ENCODE measurements around the gene L1CAM.
"Not testable (repeated sequence)": the region's sequence is repeated elsewhere in the genome, so short reads cannot be mapped to it uniquely, and the experiment has no call there.

The L1CAM gene

DNA sequence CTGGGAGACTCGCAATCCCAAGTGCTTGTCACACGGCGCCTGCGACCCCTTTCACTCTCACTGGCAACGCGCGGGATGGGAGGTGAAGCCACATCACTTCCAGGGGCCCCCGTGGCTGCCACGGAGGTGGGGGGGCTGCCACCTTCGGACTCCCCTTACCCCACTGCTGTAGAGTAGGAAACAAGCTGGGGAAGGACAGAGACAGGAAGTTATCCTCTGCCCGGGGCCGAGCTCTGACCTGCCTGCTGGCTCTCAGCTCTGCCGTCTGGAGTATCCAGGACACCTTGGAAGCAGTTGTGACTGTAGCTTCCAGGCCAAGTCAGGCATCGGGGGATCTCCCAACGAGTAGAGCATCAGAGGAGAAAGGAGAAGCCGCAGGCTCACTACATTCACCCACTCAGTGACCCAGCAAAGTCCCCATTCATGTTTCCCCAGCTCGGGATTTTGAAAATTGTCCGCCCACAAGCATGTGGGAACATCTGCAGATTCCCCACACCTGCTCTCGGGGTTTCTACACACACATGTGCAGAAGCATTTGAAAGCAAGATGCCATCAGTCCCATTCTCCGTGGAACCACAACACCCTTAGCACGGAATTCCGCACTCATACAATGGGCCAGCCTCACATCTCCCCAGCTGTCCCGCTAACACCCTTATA lies 66.5 kb downstream of the L1CAM start:
- TF ChIP-seq, protein P1, sequence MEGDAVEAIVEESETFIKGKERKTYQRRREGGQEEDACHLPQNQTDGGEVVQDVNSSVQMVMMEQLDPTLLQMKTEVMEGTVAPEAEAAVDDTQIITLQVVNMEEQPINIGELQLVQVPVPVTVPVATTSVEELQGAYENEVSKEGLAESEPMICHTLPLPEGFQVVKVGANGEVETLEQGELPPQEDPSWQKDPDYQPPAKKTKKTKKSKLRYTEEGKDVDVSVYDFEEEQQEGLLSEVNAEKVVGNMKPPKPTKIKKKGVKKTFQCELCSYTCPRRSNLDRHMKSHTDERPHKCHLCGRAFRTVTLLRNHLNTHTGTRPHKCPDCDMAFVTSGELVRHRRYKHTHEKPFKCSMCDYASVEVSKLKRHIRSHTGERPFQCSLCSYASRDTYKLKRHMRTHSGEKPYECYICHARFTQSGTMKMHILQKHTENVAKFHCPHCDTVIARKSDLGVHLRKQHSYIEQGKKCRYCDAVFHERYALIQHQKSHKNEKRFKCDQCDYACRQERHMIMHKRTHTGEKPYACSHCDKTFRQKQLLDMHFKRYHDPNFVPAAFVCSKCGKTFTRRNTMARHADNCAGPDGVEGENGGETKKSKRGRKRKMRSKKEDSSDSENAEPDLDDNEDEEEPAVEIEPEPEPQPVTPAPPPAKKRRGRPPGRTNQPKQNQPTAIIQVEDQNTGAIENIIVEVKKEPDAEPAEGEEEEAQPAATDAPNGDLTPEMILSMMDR (IDR thresholded peaks at IDR 0.05; ENCODE audit: low read depth, low read length): no peak
- no peak for DNase-seq (ENCODE audit: extremely low read depth, low read depth)

DNA sequence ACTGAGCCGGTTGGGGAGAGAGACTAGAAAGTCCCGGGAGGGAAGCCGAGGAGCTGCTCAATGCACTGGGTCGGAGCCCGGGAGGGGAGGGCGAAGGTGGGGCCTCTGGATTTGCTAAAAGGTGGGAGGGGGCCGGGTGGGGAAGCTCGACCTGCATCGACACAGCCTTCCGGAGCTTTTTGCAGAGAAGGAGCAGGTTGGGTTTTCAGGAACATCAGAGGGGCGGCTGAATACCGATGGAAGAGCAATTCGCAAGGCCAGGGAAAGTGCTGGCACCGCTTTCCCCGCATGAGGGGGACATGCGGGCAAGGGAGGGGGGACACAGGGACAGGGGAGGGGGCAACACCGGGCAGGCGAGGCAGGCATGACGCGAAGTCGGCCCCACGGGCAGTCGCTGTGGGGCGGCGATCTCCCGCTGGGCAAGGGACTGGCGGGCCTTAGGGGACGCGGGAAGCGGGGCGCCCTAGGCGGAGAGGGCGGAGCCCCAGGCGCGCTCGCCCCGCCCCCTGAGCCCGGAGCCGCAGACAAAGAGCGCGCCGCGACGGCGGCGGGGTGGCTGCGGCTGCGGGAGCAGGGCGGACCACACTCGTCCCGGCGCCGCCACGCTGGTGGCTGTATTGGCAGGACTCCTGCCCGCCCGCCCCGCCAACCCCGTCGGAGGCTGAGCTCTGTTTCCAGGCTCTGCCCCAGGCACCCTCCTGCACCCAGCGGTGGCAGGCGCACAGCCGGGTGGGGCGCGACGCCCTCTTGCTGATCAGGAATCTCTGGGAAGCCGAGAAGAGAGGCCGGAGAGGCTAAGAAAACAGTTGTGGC lies 67.2 kb downstream of the L1CAM start:
- no peak for DNase-seq (ENCODE audit: extremely low read depth, low read depth)
- TF ChIP-seq, protein P1 (IDR thresholded peaks at IDR 0.05; ENCODE audit: low read depth, low read length): no peak

DNA sequence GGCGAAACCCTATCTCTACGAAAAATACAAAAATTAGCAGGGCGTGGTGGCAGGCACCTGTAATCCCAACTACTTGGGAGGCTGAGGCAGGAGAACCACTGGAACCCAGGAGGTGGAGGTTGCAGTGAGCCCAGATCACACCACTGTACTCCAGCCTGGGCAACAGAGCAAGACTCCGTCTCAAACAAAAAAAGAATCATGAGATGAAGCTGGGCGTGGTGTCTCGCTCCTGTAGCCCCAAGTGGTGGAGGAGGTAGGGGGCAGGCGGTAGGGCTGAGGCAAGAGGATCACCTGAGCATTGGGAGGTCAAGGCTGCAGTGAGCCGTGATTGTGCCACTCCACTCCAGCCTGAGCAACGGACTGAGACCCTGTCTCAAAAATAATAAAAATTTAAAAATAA lies 67.9 kb downstream of the L1CAM start:
- DNase-seq (ENCODE audit: extremely low read depth, low read depth): not testable (repeated sequence)

DNA sequence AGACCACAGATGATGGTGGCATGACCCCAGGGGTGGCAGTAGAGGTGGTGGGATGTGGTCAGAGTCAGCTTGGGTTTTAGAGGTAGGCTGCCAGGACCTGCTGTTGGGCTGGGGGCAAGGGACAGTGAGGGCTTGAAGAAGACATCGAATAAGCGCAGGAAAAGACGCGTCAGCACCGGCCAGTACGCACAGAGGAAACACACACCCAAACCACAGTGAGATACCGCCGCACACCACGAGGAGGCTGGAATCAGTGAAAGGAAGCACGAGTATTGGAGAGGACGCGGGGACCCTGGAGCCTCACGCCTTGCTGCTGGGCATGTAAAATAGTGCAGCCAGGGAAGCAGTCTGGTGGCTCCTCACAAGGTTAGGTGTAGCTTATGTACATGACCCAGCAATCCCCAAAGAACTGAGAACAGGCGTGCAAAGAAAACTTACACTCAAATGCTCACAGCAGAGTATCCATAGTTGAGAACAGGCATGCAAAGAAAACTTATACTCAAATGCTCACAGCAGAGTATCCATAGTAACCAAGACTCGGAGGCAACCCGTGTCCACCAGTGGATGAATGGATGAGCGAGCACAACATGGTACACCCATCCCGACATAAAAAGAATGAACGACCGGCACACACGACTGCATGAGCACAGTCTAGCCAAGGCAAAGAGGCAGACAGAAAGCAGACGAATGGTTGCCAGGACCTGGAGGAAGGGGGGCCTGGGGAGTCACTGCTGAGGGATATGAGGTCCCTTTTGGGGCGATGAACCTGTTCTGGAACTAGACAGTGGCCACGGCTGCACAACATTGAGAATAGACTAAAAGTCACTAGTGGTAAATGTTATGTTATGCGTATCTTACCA lies 68.9 kb downstream of the L1CAM start:
- TF ChIP-seq, protein P1 (IDR thresholded peaks at IDR 0.05; ENCODE audit: low read depth, low read length): no peak
- no peak for DNase-seq (ENCODE audit: extremely low read depth, low read depth)

DNA sequence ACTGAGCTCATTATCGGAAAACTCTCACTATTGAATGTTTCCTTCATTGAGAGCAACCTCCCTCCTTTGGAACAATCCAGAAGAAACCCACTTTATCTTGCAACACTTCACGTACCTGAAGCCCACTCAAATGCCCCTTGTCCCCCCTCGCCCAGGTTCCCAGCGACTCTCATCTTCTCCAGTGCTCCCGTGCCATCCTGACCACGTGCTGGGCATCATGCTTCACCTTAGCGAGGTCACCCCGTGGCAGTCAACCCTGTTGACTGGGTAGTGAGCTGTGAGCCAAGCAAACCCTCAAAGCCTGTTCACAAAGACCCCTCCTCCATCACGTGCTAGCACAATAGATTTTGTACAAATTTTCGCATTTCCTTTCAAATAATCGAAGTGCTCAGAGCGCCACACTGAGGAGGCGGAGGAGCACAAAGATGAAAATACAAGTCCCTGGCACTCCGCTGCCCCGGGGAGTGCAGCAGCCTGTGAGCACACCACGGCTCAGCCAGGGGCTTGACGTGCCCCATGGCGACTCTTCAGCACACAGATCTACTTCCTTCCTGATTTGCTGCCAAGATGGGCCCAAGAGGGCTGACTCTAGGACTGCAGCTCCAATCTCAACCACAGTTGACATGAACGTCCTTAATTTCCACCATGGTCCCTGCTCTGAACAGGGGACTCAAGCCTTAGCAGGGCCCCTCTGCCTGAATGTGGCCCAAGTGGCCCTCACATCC lies 71.2 kb downstream of the L1CAM start:
- TF ChIP-seq, protein P1 (IDR thresholded peaks at IDR 0.05; ENCODE audit: low read depth, low read length): no peak
- no peak for DNase-seq (ENCODE audit: extremely low read depth, low read depth)

DNA sequence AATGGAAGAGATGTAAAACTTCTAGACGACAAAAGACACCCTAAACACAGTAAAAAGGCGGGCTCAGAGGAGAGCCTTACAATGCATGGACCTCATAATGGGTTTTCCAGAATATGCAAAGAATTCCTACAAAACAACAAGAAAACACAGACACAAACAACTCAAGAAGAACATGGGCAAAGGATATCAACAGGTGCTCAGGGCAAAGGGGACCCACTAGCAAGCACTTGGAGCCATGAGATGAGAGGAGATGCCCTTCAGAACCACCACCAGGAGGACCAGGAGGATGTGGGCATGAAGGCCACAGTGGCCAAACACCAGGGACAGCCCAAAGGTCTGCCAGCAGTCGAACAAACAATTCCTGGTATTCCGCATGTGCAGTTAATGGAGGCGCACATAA lies 72.8 kb downstream of the L1CAM start:
- DNase-seq (ENCODE audit: extremely low read depth, low read depth): no peak
- TF ChIP-seq, protein P1 (IDR thresholded peaks at IDR 0.05; ENCODE audit: low read depth, low read length): no peak

DNA sequence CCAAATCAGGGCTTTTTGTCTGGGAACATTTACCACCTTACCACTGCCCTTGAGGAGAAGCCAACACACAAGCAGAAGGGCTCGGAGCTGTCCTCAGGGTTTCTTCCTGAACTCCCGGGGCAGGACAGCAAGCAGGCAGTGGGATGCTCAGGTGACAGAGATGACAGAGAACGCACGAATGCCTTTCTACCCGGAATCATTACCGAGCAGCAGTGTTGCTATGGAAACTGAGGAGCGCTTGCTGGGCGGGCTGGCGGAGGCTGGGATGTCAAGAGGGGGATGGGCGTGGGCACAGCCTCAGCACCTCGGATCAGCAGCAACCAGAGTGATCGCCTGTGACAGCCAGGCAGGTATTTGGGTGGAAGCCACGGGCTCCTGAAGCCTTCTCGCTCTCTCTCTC lies 73.8 kb downstream of the L1CAM start:
- no peak for DNase-seq (ENCODE audit: extremely low read depth, low read depth)
- TF ChIP-seq, protein P1 (IDR thresholded peaks at IDR 0.05; ENCODE audit: low read depth, low read length): no peak

Data from AG09319 (cell line).